ENCODE data around the gene LRRN2.

GRCh38 chr1:204591473-204592090 is 94.0 kb downstream of the LRRN2 start:
- TF ChIP-seq YY1 (IDR thresholded peaks at IDR 0.05; ENCODE audit: insufficient read depth, insufficient read length) (no peak), ZNF274 (IDR thresholded peaks at IDR 0.05; ENCODE audit: low read depth, low read length) (no peak)

All from NT2/D1 (cell line).